ENCODE data around the gene IL4R.

DNA sequence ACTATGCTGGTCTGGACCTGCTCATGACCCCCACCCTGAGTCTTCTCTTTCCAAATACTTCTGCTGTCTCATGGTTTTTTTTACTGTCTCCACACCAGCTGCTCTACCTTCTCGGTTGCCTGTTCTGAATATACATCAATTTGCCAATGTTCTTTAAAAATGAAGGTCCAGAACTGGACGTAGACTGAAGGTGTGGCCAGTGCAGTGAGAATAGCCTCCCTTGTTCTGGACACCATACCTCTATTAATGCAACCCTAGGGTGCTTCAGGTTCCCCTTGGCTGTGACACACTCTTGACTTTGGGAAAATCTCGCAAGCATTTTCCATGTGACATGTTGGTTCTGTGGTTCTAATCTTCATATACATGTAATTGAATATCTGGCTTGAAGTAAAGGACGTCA lies 72.9 kb downstream of the IL4R start:
- TF ChIP-seq CTCF (conservative IDR thresholded peaks at IDR 0.05) (no peak), ZFX (IDR thresholded peaks at IDR 0.05) (no peak)

All from C4-2B (cell line).